Left hindlimb (tissue), 1 donor: ENCODE data around the gene JARID2.

Source experiments
- DNase-seq: peaks from one replicate; pipeline ENCODE4 v3.0.0-alpha.2; 2018

The JARID2 gene

GRCh38 chr6:15338476-15338875 is 92.6 kb downstream of the JARID2 start:
- no peak for DNase-seq

DNA sequence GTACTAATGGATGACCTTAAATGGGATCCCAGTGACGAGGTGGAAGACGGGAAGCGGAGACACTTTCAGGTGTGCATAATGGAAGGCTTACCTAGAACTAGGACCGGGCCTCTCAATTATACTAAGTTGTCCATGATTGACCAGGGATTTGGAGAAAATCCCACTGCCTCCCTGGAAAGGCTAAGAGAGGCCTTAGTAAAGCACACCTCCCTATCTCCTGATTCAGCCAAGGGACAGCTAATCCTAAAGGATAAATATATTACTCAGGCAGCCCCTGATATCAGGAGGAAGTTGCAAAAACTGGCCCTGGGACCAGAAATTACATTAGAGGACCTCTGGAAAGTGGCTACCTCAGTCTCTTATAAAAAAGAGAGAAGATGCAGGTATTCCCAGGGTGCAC is 93.2 kb downstream of the JARID2 start:
- DNase-seq: no peak

GRCh38 chr6:15340105-15340601 is 94.3 kb downstream of the JARID2 start:
- DNase-seq: no peak

DNA sequence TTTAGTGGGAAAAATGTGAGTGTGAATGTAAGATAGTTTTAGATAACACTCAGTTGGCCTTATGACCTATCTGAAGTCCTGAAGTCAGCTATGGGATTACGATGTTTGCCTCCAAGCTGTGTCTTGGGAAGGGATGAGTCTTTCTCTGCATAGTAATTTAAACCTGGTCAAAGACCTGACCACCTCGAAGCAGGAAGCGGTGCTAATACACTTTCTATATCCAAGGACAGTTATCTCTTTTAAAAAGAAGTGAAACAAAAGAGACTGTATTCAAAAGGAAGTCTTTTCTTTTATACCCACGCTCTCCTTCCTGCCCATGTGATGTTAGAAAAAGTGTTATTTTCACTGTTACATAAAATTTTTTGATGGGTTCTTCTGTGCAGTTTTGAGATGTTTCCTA is 94.9 kb downstream of the JARID2 start:
- DNase-seq: no peak

DNA sequence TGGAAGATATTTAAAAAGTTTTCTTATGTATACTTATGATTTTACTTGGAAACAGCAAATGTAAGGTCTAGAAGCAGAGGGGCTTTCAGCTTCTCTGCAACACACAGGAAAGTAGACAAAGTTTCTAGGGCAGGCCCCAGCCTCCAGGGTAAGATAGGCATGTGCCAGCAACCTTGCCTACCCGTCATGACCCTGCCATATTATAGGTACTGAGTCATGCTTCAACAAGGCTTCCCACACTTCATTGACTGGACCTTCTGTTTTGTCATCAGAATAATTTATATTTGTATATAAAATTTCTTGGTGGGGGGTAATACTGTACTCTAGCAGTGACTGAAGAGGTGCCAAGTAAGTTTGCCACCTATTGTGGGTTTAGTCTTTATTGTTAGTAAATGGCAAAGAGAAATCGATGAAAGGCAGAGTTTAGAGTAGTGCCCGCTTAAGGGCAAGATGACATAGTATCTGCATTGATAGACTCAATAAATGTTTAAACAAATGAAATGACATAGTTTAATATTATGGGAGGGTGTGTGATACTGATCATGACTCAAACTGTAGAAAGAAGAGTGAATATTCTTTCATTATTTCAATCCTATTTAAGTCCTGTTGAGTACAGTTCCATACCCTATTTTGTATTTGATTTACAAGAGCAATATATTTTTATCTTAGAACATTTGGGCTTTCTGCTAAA is 95.6 kb downstream of the JARID2 start:
- DNase-seq: no peak

DNA sequence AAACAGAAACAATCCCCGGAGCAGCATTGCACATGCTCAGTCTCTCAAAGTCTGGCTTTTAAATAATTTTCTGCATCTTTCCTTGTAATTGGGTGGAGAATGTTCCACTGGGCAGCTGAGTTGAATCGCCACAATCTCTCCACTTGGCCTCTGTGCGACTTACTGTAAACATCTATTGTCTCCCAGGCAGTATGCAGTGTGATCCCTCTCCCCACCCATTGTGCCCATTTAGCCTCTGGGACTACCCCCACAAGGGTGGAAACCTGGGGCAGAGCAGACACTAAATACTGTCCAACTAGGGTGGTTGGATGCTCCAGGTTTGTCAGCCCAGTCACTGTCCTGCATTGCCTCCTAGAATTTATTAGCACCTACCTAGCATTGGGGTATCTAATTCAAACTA is 96.2 kb downstream of the JARID2 start:
- no peak for DNase-seq

- DNase-seq: no peak
Measured at GRCh38 chr6:15343490-15344191, 97.8 kb downstream of the JARID2 start.

DNA sequence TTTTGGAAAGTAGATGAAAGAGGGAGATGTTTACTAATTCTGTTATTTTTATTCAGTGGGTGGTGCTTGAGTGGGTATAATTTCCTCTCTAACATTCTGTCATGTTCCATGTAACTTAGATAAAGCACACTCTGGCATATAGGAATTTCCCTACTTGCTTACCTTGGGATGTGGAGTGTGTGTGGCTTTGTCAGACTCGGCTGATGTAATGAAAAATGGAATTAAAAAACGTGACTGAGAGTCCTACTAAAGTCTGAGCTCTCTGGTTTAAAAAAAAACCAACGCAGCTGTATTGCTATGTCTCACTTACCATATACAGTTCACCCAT is 98.3 kb downstream of the JARID2 start:
- no peak for DNase-seq

GRCh38 chr6:15344831-15345230 is 99.0 kb downstream of the JARID2 start:
- no peak for DNase-seq

GRCh38 chr6:15346315-15346714 is 100.4 kb downstream of the JARID2 start:
- DNase-seq: no peak

GRCh38 chr6:15348528-15348927 is 102.7 kb downstream of the JARID2 start:
- DNase-seq: no peak

GRCh38 chr6:15349379-15349778 is 103.5 kb downstream of the JARID2 start:
- DNase-seq: no peak

DNA sequence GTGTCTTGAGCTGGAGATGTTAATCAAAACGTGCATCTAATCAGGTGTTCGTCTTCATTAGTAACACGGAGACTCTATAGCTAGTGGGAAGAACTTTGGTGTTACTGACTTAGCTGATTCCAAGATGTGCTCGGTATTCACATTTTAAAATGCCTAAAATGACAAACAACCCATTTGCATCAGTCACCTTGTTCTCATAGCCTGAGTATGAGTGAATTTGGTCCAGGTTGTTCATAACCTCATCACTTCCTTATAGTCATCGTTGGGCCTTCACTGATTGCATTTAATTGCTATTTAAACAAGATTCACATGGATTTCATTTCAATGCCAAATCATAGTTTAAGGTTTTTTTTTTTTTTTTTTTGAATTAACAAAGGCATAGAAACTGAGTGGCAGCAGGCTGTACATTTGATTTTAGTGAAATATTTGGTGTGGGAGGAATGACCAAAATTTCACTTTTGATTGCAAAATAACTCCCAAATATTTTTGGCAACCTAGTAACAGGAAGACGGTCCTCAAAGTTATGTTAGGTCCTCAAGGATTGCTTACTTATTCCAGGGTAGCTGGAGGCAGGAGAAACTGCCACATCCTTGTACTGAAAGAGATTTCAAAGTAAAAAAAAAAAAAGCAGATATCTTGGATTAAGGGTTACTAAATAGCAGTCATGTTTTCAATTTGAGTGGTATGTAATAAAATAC is 104.7 kb downstream of the JARID2 start:
- no peak for DNase-seq

DNA sequence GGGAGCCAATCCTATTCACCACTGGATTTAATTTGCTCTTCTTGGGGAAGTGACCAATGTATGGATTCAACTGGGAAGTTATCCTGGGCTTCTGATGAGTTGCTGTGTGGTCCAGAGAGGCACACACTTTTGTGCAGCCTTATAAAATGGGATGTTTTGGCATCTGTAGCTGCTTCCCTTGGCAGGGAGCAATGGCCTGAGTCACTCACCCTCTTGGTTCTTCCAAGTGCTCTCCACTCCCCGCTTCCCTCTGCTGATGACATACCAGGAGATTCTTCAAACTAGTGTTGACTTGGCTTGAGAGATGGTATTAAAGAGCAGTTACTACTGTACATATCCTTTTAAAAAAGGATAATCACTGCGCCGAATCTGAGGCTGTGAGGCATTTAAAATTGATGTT is 105.8 kb downstream of the JARID2 start:
- peak; percentile 52 for DNase-seq

GRCh38 chr6:15352220-15352619 is 106.4 kb downstream of the JARID2 start:
- DNase-seq: no peak

DNA sequence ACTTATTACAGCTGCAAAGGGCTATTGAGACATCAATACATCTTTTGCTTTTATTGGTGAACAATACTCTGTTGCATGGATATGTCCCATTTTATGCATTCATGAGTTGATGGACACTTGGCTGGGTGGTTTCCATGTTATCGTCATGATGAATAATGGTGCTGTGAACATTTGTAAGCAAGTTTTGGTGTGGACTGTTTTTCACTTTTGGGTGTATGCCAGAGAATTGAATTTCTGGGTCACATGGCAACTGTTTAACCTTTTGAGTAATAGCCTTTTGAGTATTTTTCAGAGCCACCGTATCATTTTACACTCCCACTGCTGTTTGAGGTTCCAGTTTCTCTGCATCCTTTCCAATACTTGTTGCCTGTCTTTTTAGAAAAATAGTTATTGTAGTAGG is 107.0 kb downstream of the JARID2 start:
- no peak for DNase-seq

GRCh38 chr6:15355683-15356099 is 109.8 kb downstream of the JARID2 start:
- peak; percentile 52 for DNase-seq

GRCh38 chr6:15356179-15356578 is 110.3 kb downstream of the JARID2 start:
- no peak for DNase-seq

DNA sequence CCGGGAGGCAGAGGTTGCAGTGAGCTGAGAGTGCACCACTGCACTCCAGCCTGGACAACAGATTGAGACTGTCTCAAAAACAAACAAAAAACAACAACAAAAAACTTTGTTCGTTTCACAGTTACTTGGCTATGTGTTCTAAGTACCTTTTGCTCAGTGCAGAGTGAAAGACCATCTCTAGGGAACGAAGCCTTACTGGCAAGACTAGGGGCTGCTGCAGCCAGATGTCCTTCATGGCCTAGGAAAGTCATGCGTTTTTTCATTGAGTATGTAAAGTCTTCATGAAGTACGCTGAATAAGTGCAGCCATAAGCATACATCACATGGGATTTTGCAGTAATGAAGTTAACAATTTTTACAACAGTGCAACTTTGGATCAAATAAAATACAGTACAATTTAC is 111.1 kb downstream of the JARID2 start:
- DNase-seq: no peak

- DNase-seq: no peak
Measured at GRCh38 chr6:15357782-15358181, 111.9 kb downstream of the JARID2 start.

DNA sequence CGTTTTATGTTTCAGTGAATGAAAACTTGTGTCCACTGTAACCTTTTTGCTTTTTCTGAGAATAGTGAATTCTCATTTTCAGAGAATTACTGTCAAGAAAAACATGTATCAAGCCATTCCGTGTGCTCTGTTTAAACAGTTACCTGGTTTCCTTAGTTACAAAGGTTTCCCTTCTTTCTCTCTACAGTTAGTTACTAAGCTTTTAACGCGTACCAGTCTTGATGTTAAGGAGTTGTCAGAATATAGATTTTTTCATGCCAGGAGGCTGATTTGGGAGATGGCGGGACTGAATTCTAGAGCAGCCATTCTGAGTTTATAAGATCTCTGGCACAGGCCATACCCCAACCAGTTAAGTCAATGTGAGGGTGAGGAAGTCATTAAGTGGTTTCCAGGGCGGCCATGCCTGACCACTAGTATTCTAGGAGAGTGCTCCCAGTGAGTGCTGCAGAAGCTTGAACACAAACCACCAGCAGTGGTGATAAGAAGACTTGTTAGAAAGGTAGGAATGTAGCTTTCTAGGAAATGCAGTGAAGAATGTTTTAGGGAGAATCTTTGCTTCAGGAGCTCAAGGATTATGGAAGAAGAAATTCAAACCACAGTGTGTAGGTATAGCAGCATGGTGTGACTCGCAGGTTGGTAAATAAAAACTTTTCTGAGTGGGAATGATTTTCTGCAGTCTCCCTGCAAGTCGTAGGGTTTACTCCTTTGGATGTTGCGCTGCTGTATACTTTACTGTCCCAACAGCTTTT is 112.9 kb downstream of the JARID2 start:
- no peak for DNase-seq

DNA sequence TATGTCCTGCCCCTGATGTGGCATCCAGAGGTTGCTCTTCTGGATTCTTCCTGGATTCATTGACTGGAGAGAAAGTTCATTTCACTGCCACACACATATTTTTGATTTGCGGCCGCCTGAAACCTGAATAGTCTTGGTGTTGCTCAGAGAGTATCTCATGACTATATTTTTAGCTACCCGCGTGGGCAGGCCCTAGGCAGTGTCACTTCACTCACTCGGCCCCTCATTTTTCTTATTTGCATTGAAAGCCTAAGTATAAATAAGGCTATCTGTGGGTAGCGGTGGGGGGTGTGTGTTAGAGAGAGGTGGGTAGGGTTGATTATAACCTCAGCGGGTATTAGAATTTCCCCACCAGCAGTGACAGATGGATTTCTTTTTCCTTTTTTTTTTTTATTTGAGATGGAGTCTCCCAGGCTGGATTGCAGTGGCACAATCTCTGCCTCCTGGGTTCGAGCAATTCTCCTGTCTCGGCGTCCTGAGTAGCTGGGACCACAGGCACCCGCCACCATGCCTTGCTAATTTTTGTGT is 113.5 kb downstream of the JARID2 start:
- no peak for DNase-seq

GRCh38 chr6:15360300-15360699 is 114.4 kb downstream of the JARID2 start:
- DNase-seq: no peak
